ENCODE data around the gene LEAP2. TPM values are rescaled to one million over a fixed set of nuclear protein-coding genes. Genes with fewer than 3 reads are reported as not detected.
A peak's percentile ranks its signal among the peaks of the same experiment; 100 is the strongest.
"Not testable (repeated sequence)": the region's sequence is repeated elsewhere in the genome, so short reads cannot be mapped to it uniquely, and the experiment has no call there.

Gene LEAP2
- total RNA-seq, 2 experiments from 2014 or later: 1.8 to 2.0 TPM

DNA sequence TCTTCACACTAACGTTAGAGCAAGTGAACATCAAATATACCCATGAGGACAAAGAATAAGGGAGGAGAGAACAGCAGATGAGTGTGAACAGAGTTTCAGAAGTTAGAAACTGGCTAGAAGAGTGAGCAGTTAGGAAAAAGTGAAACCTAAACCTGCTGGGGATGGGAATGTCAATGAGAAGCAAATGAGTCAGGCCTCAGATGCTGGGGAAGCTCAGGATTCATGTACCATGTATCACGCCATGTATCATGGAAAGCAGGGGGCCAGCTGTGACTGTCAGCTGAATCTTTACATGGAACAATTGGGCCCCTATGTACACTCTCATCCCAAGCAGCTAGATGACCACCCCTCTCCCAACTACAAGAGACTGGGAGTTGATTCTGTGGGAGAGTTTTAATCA, 23.4 kb upstream of the LEAP2 start:
- Mint-ChIP-seq H3K9me3 (no peaks in the 10 kb centered on the region), H3K27ac (no peak overlapping the region), H3K27me3 (ENCODE audit: low read depth) (no peaks in the 10 kb centered on the region), H3K36me3 (ENCODE audit: low read depth) (no peaks in the 10 kb centered on the region), H3K4me3 (no peak overlapping the region), H3K4me1 (ENCODE audit: low read depth) (peaks cover 2% of the 10 kb centered on the region)
- CTCF ChIA-PET: interaction anchor here (0.6 to 0.8 kb wide), 2 partner anchors 26 to 733 kb away, joined by 3 to 4 read pairs; no protein-coding TSS in a partner anchor
- no peak for DNase-seq
- intact Hi-C loops (cut with micrococcal nuclease): no loop called here

DNA sequence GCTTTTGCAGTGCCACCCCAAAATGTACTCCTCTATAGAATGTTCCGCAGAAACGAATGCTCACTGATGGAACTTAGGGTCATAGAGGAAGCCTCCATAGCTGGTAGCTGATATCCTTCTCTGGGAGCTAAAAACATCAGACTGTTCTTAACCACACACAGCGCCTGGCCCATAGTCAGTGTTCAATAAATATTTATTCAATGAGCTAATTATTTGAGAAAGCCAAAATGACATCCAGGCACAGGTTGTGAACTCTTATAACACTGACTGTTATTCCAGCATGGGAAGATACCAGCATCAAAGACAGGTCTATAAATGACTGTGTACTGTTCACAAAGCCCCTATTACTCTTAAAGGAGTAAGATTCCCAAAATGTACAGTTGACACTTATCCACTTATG, 20.1 kb upstream of the LEAP2 start:
- Mint-ChIP-seq H3K27ac (no peak overlapping the region), H3K27me3 (ENCODE audit: low read depth) (peaks cover 3% of the 10 kb centered on the region), H3K36me3 (ENCODE audit: low read depth) (no peaks in the 10 kb centered on the region), H3K4me1 (ENCODE audit: low read depth) (peaks cover 2% of the 10 kb centered on the region), H3K9me3 (no peaks in the 10 kb centered on the region), H3K4me3 (no peak overlapping the region)
- CTCF ChIA-PET: no interaction called here
- DNase-seq: no peak
- intact Hi-C loops (cut with micrococcal nuclease): no loop called here

DNA sequence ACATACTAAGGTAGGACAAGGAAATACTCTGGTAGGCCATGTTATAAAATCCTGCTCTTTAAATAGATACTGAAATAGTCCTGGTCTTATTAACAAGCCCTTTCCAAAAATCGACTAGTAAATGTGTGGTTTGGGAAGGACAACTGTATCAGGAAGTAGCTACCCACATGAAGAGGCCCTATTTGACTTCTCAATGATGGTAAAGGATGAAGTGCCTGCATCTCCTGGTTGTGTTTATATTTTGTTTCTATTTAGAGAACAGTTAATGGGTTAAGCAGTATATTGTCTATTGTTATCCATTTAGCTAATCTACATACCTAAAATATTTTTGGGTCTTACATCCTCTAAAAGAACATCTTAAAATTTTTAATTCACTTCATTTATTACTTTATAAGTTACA, 19.7 kb upstream of the LEAP2 start:
- Mint-ChIP-seq H3K4me1 (ENCODE audit: low read depth) (peaks cover 2% of the 10 kb centered on the region), H3K27me3 (ENCODE audit: low read depth) (peaks cover 3% of the 10 kb centered on the region), H3K36me3 (ENCODE audit: low read depth) (no peaks in the 10 kb centered on the region), H3K9me3 (no peaks in the 10 kb centered on the region), H3K27ac (no peak overlapping the region), H3K4me3 (no peak overlapping the region)
- intact Hi-C loops (cut with micrococcal nuclease): no loop called here
- no peak for DNase-seq
- CTCF ChIA-PET: interaction anchor here (1.1 kb wide), 1 partner anchor 34 kb away, joined by 3 read pairs; no protein-coding TSS in a partner anchor

DNA sequence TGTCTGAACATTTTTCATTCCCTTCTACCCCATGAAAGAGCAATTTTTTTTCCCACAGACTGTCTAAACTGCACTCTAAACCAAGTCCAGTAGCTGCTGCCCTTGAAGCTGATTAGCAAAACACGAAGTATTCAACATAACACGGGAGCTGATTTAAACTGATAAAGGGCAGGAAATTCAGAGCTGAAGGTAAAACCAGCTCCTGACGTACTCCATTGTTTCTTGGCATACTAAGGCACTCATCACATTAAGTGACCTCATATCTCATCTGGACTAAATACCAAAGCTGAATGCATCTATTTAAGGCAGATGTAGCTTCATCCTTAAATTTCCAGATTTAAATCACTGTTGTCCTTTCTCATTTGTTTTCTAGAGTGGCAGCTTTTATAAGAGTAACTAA, 19.2 kb upstream of the LEAP2 start:
- intact Hi-C loops (cut with micrococcal nuclease): no loop called here
- Mint-ChIP-seq H3K36me3 (ENCODE audit: low read depth) (no peaks in the 10 kb centered on the region), H3K27ac (no peak overlapping the region), H3K27me3 (ENCODE audit: low read depth) (peaks cover 3% of the 10 kb centered on the region), H3K9me3 (no peaks in the 10 kb centered on the region), H3K4me1 (ENCODE audit: low read depth) (peaks cover 2% of the 10 kb centered on the region), H3K4me3 (no peak overlapping the region)
- CTCF ChIA-PET: interaction anchor here (1.1 kb wide), 1 partner anchor 34 kb away, joined by 3 read pairs; no protein-coding TSS in a partner anchor
- no peak for DNase-seq

DNA sequence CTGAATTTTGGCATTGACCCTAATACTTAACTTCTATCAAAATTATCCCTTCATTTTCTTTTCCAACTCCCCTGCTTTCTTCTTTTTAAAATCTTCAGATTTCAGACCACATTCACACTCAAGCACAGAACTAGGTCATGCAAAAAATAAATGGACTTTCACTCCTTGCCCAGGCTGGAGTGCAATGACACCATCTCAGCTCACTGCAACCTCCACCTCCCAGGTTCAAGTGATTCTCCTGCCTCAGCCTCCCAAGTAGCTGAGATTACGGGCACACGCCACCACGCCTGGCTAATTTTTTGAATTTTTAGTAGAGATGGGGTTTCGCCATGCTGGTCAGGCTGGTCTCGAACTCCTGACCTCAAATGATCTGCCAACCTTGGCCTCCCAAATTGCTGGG, 18.5 kb upstream of the LEAP2 start:
- H3K27me3 Mint-ChIP-seq (ENCODE audit: low read depth); H3K4me1 Mint-ChIP-seq (ENCODE audit: low read depth); H3K9me3 Mint-ChIP-seq; intact Hi-C loops (cut with micrococcal nuclease); H3K36me3 Mint-ChIP-seq (ENCODE audit: low read depth); H3K27ac Mint-ChIP-seq; DNase-seq; H3K4me3 Mint-ChIP-seq: not testable (repeated sequence)
- CTCF ChIA-PET: interaction anchor here (0.9 to 1.1 kb wide), 2 partner anchors 28 to 35 kb away, joined by 3 read pairs; no protein-coding TSS in a partner anchor

DNA sequence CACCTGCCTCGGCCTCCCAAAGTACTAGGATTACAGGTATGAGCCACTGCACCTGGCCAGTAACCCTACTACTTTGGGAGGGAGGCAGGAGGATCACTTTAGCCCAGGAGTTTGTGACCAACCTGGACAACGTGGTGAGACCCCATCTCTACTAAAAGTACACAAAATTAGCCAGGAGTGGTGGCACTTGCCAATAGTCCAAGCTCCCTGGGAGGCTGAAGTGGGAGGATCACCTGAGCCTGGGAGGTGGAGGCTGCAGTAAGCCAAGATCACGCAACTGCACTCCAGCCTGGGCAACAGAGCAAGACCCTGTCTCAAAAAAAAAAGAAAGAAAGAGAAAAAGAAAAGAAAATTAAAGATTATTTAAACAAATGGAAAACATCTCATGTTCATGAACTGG, 17.5 kb upstream of the LEAP2 start:
- no peak overlapping the region for H3K27ac Mint-ChIP-seq
- DNase-seq: no peak
- intact Hi-C loops (cut with micrococcal nuclease): no loop called here
- H3K36me3 Mint-ChIP-seq (ENCODE audit: low read depth): no peaks in the 10 kb centered on the region
- H3K4me3 Mint-ChIP-seq: no peak overlapping the region
- CTCF ChIA-PET: no interaction called here
- H3K4me1 Mint-ChIP-seq (ENCODE audit: low read depth): peaks cover 2% of the 10 kb centered on the region
- H3K27me3 Mint-ChIP-seq (ENCODE audit: low read depth): peaks cover 3% of the 10 kb centered on the region
- H3K9me3 Mint-ChIP-seq: no peaks in the 10 kb centered on the region

DNA sequence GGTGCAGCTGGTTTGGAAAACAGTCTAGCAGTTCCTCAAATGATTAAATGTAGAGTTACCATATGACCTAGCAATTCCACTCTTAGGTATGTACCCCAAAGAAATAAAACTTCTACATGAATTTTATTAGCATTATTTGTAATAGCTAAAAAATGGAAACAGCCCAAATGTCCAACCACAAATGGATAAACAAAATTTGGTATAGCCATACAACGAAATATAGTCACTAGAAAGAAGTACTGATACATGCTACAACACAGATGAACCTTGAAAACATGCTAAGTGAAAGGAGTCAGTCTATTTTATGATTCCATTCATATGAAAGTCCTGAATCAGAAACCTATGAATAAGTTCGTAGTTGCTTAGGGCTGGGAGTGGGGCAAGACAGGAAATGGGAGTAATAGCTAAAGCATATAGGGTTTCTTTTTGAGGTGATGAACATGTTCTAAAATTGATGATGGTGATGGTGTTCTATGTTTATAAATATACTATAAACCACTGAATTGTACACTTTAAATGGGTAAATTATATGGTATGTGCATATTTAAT, 13.5 kb upstream of the LEAP2 start:
- no peak overlapping the region for H3K27ac Mint-ChIP-seq
- CTCF ChIA-PET: interaction anchor here (1.2 kb wide), 1 partner anchor 23 kb away, joined by 5 read pairs; no protein-coding TSS in a partner anchor
- H3K9me3 Mint-ChIP-seq: no peaks in the 10 kb centered on the region
- peaks cover 3% of the 10 kb centered on the region for H3K27me3 Mint-ChIP-seq (ENCODE audit: low read depth)
- no peaks in the 10 kb centered on the region for H3K36me3 Mint-ChIP-seq (ENCODE audit: low read depth)
- no peak for DNase-seq
- no peak overlapping the region for H3K4me3 Mint-ChIP-seq
- H3K4me1 Mint-ChIP-seq (ENCODE audit: low read depth): no peaks in the 10 kb centered on the region
- intact Hi-C loops (cut with micrococcal nuclease): loop anchor here (10.0 kb wide), 1 partner anchor 1365 kb away; the partner anchor contains the start of gene PPP2CA

DNA sequence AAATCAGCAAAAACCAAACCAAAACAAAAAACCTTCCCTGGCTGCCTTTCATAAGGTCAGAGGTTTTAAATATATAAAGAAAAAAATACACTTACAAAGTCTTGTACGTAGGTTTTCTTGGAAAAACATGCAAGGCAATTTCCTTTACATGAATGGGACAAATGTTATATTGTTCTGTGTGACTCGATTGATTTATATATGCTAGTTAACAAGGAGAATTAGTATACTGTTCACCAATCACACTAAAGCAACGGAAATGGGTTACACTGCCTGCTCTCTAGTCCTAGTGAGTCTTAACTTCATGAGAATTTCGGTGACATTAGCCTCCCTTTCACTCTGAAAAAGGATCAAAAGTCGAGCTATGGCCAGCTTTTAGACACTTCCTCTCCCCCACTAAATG, 12.7 kb upstream of the LEAP2 start:
- CTCF ChIA-PET: interaction anchor here (1.2 to 1.4 kb wide), 2 partner anchors 15 to 23 kb away, joined by 5 read pairs; no protein-coding TSS in a partner anchor
- intact Hi-C loops (cut with micrococcal nuclease): loop anchor here (10.0 kb wide), 1 partner anchor 1364 kb away; the partner anchor contains the start of gene PPP2CA

DNA sequence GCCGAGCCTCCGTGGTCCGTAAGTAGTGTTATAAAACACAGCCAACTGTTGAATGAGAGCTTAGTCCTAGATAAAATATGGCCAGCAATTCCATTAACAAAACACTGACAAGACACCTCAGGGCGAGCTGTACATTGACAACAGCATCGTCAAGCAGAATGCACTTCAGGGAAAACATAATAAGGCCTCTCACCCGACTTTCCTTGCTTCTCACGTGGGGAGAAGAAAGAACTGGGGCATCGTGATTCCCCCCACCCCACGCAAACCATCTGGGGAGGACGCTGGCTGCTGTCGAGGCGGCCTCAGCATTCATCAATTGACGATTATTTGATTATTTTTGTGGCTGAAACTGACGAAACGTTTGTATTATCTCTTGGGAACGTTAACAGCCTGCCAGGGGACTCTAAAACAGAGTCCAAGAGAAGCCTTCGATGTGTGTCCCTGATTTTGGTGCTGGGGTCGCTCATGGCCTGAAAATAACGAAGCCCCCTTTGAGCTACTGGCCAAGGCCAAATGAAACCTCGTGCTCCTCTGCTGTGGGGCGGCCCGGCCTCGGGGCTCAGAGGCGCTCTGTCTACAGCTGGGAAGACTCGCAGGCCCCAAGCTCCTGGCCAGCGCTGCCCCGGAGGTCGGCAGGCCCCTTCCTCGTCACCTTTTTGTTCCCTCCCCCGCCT, 7.7 kb upstream of the LEAP2 start:
- DNase-seq: no peak
- intact Hi-C loops (cut with micrococcal nuclease): loop anchor here (1.0 to 10.0 kb wide), 9 partner anchors 36 to 1359 kb away; partner anchors contain the start of genes AFF4, KIF3A, PPP2CA and RAD50
- no peaks in the 10 kb centered on the region for H3K9me3 Mint-ChIP-seq
- peaks cover 24% of the 10 kb centered on the region for H3K36me3 Mint-ChIP-seq (ENCODE audit: low read depth)
- peaks cover 27% of the 10 kb centered on the region for H3K4me1 Mint-ChIP-seq (ENCODE audit: low read depth)
- peak overlapping the region; percentile 99 for H3K4me3 Mint-ChIP-seq
- CTCF ChIA-PET: interaction anchor here (0.6 to 1.6 kb wide), 3 partner anchors 37 to 497 kb away, joined by 3 to 5 read pairs (median 4); no protein-coding TSS in a partner anchor
- peak overlapping the region; percentile 97 for H3K27ac Mint-ChIP-seq
- no peaks in the 10 kb centered on the region for H3K27me3 Mint-ChIP-seq (ENCODE audit: low read depth)

More for the DNA sequence above, 12.7 kb upstream of the LEAP2 start:
- Mint-ChIP-seq H3K36me3 (ENCODE audit: low read depth) (no peaks in the 10 kb centered on the region), H3K4me1 (ENCODE audit: low read depth) (peaks cover 5% of the 10 kb centered on the region), H3K9me3 (no peaks in the 10 kb centered on the region), H3K27me3 (ENCODE audit: low read depth) (peaks cover 3% of the 10 kb centered on the region), H3K4me3 (no peak overlapping the region), H3K27ac (no peak overlapping the region)
- no peak for DNase-seq

DNA sequence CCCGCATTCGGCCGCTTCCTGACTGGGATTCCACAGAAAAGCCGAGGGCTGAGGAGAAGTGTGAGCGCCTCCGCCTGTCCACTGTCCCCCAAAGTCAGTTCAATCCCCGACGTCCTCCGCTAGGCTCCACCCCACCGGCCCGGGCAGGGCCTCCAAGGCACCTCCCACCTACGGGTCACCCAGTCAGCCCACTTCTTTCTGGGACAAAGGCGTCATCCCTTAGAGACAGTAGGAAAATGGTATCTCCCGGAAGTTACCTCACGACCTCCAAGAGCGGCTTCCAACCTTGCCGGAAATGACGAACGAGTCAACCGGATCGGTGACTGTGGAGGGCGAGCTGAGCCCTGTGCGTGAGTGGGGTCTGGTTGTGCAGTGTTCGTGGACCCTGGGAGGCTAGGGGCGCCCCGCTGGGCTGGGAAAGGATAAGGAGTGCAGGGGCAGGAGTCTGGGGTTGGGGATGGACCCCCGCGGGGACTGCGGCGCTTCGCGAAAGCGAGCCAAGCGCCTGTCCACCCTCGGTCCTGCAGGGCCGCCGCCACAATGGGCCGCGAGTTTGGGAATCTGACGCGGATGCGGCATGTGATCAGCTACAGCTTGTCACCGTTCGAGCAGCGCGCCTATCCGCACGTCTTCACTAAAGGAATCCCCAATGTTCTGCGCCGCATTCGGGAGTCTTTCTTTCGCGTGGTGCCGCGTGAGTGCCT, 7.0 kb upstream of the LEAP2 start, which contains the start of the genes GDF9 and UQCRQ:
Gene GDF9 (minus strand): TSS at position 128 of the 704 bp plus-strand sequence. CDS start 1,936 bp downstream, outside the sequence.
Gene UQCRQ (plus strand): TSS at position 301 of the 704 bp plus-strand sequence. CDS start 240 bp downstream, at position 541.
- intact Hi-C loops (cut with micrococcal nuclease): loop anchor here (1.0 to 10.0 kb wide), 9 partner anchors 36 to 1358 kb away; partner anchors contain the start of genes AFF4, KIF3A, PPP2CA and RAD50
- CTCF ChIA-PET: interaction anchor here (0.6 to 1.6 kb wide), 6 partner anchors 22 to 498 kb away, joined by 3 to 5 read pairs (median 4); no protein-coding TSS in a partner anchor
- peak; percentile 96 for DNase-seq
- Mint-ChIP-seq H3K9me3 (no peaks in the 10 kb centered on the region), H3K36me3 (ENCODE audit: low read depth) (peaks cover 24% of the 10 kb centered on the region), H3K27me3 (ENCODE audit: low read depth) (no peaks in the 10 kb centered on the region), H3K4me1 (ENCODE audit: low read depth) (peaks cover 27% of the 10 kb centered on the region), H3K4me3 (peak within 1 kb of the TSS; percentile 99), H3K27ac (peak within 1 kb of the TSS; percentile 97)

DNA sequence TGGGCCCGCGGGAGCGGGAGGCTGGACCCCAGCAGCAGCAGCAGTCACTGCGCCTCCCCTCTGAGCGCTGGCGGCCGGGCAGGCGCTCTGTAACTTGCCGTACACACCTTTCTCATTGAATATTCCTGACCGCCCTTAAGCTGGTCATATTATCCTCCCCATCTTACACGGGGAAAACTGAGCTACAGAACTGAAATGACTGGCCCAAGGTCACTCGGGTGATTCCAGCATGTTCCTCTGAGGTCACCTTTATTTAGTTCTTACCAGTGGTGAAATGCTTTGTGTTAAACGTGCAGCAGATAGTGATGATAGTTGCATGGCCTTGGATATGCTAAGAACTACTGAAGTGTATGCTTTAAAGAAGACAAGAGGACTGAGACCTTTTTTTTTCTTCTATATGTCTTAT, 6.4 kb upstream of the LEAP2 start:
- Mint-ChIP-seq H3K4me3 (peak overlapping the region; percentile 99), H3K27ac (peak overlapping the region; percentile 97), H3K4me1 (ENCODE audit: low read depth) (peaks cover 27% of the 10 kb centered on the region), H3K27me3 (ENCODE audit: low read depth) (no peaks in the 10 kb centered on the region), H3K36me3 (ENCODE audit: low read depth) (peaks cover 24% of the 10 kb centered on the region), H3K9me3 (no peaks in the 10 kb centered on the region)
- intact Hi-C loops (cut with micrococcal nuclease): loop anchor here (10.0 kb wide), 1 partner anchor 1358 kb away; the partner anchor contains the start of gene PPP2CA
- CTCF ChIA-PET: interaction anchor here (0.6 to 1.6 kb wide), 5 partner anchors 21 to 341 kb away, joined by 3 to 5 read pairs (median 3); no protein-coding TSS in a partner anchor
- no peak for DNase-seq

All from activated naive CD4-positive, alpha-beta T cell treated with anti-CD3 and anti-CD28 coated beads for 36 hours (primary cell).